Measurements from ENCODE around the gene RPL28. TPM values are rescaled to one million over a fixed set of nuclear protein-coding genes. Genes with fewer than 3 reads are reported as not detected.

RPL28 gene
- total and polyA plus RNA-seq, 2 of the 13 experiments (the other 11 are each of a cell fraction or from before 2014, with no cell fraction given): 105 to 420 TPM

DNA sequence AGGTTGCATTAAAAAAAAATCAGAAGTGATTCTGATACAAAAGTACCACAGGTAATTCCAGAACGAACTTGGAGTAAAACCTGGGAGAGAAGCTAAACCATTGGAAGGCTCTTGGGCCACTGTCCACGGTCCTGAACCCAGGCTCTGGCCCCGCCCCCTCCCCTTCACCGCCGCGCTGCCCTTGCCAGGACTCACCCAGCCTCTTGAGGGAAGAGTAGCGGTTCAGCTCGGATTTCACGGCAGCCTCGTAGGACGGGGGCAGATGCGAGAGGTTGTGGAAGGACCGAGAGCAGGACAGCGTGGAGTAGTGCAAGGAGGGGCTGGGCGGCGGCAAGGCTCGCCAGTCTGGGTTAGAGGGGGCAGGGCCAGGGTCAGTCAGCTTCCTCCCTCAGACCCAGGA is 51.7 kb downstream of the RPL28 start (continued):
- TF ChIP-seq, protein P1, sequence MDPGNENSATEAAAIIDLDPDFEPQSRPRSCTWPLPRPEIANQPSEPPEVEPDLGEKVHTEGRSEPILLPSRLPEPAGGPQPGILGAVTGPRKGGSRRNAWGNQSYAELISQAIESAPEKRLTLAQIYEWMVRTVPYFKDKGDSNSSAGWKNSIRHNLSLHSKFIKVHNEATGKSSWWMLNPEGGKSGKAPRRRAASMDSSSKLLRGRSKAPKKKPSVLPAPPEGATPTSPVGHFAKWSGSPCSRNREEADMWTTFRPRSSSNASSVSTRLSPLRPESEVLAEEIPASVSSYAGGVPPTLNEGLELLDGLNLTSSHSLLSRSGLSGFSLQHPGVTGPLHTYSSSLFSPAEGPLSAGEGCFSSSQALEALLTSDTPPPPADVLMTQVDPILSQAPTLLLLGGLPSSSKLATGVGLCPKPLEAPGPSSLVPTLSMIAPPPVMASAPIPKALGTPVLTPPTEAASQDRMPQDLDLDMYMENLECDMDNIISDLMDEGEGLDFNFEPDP (CRISPR knock-in tag; conservative IDR thresholded peaks at IDR 0.05): 0 out of 2 replicates have a peak, but pooled peaks have one; percentile 52
- TF ChIP-seq, protein P2, sequence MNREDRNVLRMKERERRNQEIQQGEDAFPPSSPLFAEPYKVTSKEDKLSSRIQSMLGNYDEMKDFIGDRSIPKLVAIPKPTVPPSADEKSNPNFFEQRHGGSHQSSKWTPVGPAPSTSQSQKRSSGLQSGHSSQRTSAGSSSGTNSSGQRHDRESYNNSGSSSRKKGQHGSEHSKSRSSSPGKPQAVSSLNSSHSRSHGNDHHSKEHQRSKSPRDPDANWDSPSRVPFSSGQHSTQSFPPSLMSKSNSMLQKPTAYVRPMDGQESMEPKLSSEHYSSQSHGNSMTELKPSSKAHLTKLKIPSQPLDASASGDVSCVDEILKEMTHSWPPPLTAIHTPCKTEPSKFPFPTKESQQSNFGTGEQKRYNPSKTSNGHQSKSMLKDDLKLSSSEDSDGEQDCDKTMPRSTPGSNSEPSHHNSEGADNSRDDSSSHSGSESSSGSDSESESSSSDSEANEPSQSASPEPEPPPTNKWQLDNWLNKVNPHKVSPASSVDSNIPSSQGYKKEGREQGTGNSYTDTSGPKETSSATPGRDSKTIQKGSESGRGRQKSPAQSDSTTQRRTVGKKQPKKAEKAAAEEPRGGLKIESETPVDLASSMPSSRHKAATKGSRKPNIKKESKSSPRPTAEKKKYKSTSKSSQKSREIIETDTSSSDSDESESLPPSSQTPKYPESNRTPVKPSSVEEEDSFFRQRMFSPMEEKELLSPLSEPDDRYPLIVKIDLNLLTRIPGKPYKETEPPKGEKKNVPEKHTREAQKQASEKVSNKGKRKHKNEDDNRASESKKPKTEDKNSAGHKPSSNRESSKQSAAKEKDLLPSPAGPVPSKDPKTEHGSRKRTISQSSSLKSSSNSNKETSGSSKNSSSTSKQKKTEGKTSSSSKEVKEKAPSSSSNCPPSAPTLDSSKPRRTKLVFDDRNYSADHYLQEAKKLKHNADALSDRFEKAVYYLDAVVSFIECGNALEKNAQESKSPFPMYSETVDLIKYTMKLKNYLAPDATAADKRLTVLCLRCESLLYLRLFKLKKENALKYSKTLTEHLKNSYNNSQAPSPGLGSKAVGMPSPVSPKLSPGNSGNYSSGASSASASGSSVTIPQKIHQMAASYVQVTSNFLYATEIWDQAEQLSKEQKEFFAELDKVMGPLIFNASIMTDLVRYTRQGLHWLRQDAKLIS (CRISPR knock-in tag; IDR thresholded peaks at IDR 0.05): no peak
- TF ChIP-seq, protein P3, sequence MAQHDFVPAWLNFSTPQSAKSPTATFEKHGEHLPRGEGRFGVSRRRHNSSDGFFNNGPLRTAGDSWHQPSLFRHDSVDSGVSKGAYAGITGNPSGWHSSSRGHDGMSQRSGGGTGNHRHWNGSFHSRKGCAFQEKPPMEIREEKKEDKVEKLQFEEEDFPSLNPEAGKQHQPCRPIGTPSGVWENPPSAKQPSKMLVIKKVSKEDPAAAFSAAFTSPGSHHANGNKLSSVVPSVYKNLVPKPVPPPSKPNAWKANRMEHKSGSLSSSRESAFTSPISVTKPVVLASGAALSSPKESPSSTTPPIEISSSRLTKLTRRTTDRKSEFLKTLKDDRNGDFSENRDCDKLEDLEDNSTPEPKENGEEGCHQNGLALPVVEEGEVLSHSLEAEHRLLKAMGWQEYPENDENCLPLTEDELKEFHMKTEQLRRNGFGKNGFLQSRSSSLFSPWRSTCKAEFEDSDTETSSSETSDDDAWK (CRISPR knock-in tag; IDR thresholded peaks at IDR 0.05): no peak
- TF ChIP-seq, protein P4, sequence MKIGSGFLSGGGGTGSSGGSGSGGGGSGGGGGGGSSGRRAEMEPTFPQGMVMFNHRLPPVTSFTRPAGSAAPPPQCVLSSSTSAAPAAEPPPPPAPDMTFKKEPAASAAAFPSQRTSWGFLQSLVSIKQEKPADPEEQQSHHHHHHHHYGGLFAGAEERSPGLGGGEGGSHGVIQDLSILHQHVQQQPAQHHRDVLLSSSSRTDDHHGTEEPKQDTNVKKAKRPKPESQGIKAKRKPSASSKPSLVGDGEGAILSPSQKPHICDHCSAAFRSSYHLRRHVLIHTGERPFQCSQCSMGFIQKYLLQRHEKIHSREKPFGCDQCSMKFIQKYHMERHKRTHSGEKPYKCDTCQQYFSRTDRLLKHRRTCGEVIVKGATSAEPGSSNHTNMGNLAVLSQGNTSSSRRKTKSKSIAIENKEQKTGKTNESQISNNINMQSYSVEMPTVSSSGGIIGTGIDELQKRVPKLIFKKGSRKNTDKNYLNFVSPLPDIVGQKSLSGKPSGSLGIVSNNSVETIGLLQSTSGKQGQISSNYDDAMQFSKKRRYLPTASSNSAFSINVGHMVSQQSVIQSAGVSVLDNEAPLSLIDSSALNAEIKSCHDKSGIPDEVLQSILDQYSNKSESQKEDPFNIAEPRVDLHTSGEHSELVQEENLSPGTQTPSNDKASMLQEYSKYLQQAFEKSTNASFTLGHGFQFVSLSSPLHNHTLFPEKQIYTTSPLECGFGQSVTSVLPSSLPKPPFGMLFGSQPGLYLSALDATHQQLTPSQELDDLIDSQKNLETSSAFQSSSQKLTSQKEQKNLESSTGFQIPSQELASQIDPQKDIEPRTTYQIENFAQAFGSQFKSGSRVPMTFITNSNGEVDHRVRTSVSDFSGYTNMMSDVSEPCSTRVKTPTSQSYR (CRISPR knock-in tag; IDR thresholded peaks at IDR 0.05; ENCODE audit: borderline replicate concordance): peak; percentile 52; the same call in 1 of the 2 replicates
- TF ChIP-seq, protein P5, sequence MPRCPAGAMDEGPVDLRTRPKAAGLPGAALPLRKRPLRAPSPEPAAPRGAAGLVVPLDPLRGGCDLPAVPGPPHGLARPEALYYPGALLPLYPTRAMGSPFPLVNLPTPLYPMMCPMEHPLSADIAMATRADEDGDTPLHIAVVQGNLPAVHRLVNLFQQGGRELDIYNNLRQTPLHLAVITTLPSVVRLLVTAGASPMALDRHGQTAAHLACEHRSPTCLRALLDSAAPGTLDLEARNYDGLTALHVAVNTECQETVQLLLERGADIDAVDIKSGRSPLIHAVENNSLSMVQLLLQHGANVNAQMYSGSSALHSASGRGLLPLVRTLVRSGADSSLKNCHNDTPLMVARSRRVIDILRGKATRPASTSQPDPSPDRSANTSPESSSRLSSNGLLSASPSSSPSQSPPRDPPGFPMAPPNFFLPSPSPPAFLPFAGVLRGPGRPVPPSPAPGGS (CRISPR knock-in tag; IDR thresholded peaks at IDR 0.05): 0 out of 2 replicates have a peak, but pooled peaks have one; percentile 34
- TF ChIP-seq KLF6 (CRISPR knock-in tag; IDR thresholded peaks at IDR 0.05): peak; percentile 90
- TF ChIP-seq, protein P6, sequence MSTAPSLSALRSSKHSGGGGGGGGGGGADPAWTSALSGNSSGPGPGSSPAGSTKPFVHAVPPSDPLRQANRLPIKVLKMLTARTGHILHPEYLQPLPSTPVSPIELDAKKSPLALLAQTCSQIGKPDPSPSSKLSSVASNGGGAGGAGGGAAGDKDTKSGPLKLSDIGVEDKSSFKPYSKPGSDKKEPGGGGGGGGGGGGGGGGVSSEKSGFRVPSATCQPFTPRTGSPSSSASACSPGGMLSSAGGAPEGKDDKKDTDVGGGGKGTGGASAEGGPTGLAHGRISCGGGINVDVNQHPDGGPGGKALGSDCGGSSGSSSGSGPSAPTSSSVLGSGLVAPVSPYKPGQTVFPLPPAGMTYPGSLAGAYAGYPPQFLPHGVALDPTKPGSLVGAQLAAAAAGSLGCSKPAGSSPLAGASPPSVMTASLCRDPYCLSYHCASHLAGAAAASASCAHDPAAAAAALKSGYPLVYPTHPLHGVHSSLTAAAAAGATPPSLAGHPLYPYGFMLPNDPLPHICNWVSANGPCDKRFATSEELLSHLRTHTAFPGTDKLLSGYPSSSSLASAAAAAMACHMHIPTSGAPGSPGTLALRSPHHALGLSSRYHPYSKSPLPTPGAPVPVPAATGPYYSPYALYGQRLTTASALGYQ (CRISPR knock-in tag; IDR thresholded peaks at IDR 0.05): no peak
- TF ChIP-seq, protein P7, sequence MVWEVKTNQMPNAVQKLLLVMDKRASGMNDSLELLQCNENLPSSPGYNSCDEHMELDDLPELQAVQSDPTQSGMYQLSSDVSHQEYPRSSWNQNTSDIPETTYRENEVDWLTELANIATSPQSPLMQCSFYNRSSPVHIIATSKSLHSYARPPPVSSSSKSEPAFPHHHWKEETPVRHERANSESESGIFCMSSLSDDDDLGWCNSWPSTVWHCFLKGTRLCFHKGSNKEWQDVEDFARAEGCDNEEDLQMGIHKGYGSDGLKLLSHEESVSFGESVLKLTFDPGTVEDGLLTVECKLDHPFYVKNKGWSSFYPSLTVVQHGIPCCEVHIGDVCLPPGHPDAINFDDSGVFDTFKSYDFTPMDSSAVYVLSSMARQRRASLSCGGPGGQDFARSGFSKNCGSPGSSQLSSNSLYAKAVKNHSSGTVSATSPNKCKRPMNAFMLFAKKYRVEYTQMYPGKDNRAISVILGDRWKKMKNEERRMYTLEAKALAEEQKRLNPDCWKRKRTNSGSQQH (CRISPR knock-in tag; IDR thresholded peaks at IDR 0.05; ENCODE audit: low read depth): peak; percentile 83; the same call in 1 of the 2 replicates
- TF ChIP-seq ZNF737 (CRISPR knock-in tag; IDR thresholded peaks at IDR 0.05; ENCODE audit: borderline replicate concordance): no peak
- TF ChIP-seq NCOA1 (CRISPR knock-in tag; IDR thresholded peaks at IDR 0.05): no peak
- no peak for TF ChIP-seq SRF (IDR thresholded peaks at IDR 0.05; ENCODE audit: low read depth, low read length)
- TF ChIP-seq IKZF1 (IDR thresholded peaks at IDR 0.05): no peak
- TF ChIP-seq GZF1 (CRISPR knock-in tag; IDR thresholded peaks at IDR 0.05): 0 out of 2 replicates have a peak, but pooled peaks have one; percentile 56
- TF ChIP-seq IRX3 (CRISPR knock-in tag; IDR thresholded peaks at IDR 0.05; ENCODE audit: borderline replicate concordance, low read depth): no peak
- TF ChIP-seq ELF3 (CRISPR knock-in tag; IDR thresholded peaks at IDR 0.05): 0 out of 2 replicates have a peak, but pooled peaks have one; percentile 56

Data from HepG2 (cell line).